Stomach smooth muscle (tissue), 2 donors: ENCODE measurements around the gene TAPBP.
"Not testable (repeated sequence)": the region's sequence is repeated elsewhere in the genome, so short reads cannot be mapped to it uniquely, and the experiment has no call there.

Experiments used
- H3K27ac ChIP-seq: one replicate; pipeline ENCODE4 v1.7.0; 2013; ENCODE audit warnings: mild to moderate bottlenecking, low read length, inconsistent platforms
- H3K27me3 ChIP-seq, 2 donors: one replicate each; pipeline ENCODE4 v1.7.0; 2013; ENCODE audit warnings: low read length in 2 of 2; ENCODE audit not compliant: insufficient read depth in 2 of 2, control insufficient read depth in 1 of 2
- H3K36me3 ChIP-seq, 2 donors: one replicate each; pipeline ENCODE4 v1.7.0; 2013; ENCODE audit warnings: low read length in 2 of 2; ENCODE audit not compliant: control insufficient read depth in 2 of 2, insufficient read depth in 2 of 2
- H3K4me1 ChIP-seq: one replicate; pipeline ENCODE4 v1.7.0; 2013; ENCODE audit warnings: low read length; ENCODE audit not compliant: control insufficient read depth, insufficient read depth
- H3K4me3 ChIP-seq, 2 donors: one replicate each; pipeline ENCODE4 v1.7.0; 2013; ENCODE audit warnings: low read length in 2 of 2
- H3K9ac ChIP-seq, 2 donors: one replicate each; pipeline ENCODE4 v1.7.0; 2013; ENCODE audit warnings: low read length in 2 of 2, mild to moderate bottlenecking in 1 of 2
- H3K9me3 ChIP-seq, 2 donors: one replicate each; pipeline ENCODE4 v1.7.0; 2013; ENCODE audit warnings: low read length in 2 of 2; ENCODE audit not compliant: control insufficient read depth in 2 of 2
- donor health status: healthy.
- donor health status: Pancreatic carcinoma.

Gene TAPBP

GRCh38 chr6:33343606-33343952, 29.7 kb upstream of the TAPBP start:
- not testable (repeated sequence) for H3K4me1 ChIP-seq, H3K36me3 ChIP-seq, H3K27ac ChIP-seq, H3K4me3 ChIP-seq, H3K27me3 ChIP-seq, H3K9ac ChIP-seq, H3K9me3 ChIP-seq

DNA sequence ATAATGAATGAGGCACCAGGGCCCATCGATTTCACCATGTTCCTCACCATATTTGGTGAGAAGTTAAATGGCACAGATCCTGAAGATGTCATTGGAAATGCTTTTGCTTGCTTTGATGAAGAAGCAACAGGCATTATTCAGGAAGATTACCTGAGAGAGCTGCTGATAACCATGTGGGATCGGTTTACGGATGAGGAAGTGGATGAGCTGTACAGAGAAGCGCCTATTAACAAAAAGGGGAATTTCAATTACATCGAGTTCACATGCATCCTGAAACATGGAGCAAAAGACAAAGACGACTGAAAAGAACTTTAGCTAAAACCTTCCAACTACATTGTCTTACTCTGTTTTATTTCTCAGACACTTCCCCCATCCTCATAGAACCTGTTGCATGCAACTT, 25.3 kb upstream of the TAPBP start:
- H3K4me3 ChIP-seq, result no peak overlapping the region
- H3K9me3 ChIP-seq, result no peaks in the 10 kb centered on the region
- H3K9ac ChIP-seq, result no peak overlapping the region
- H3K4me1 ChIP-seq, result no peaks in the 10 kb centered on the region
- no peak overlapping the region for H3K27ac ChIP-seq
- no peaks in the 10 kb centered on the region for H3K36me3 ChIP-seq
- no peaks in the 10 kb centered on the region for H3K27me3 ChIP-seq

- Histone ChIP-seq H3K27ac (no peak overlapping the region), H3K9me3 (no peaks in the 10 kb centered on the region), H3K27me3 (no peaks in the 10 kb centered on the region), H3K4me3 (no peak overlapping the region), H3K4me1 (no peaks in the 10 kb centered on the region), H3K9ac (no peak overlapping the region), H3K36me3 (no peaks in the 10 kb centered on the region)
Observed at GRCh38 chr6:33336495-33336894, 22.6 kb upstream of the TAPBP start.

GRCh38 chr6:33335916-33336315, 22.0 kb upstream of the TAPBP start:
- no peaks in the 10 kb centered on the region for H3K36me3 ChIP-seq
- no peak overlapping the region for H3K9ac ChIP-seq
- H3K9me3 ChIP-seq, result no peaks in the 10 kb centered on the region
- H3K27ac ChIP-seq, result no peak overlapping the region
- no peak overlapping the region for H3K4me3 ChIP-seq
- no peaks in the 10 kb centered on the region for H3K27me3 ChIP-seq
- H3K4me1 ChIP-seq, result no peaks in the 10 kb centered on the region

GRCh38 chr6:33333666-33334065, 19.8 kb upstream of the TAPBP start:
- no peaks in the 10 kb centered on the region for H3K4me1 ChIP-seq
- no peaks in the 10 kb centered on the region for H3K9me3 ChIP-seq
- no peaks in the 10 kb centered on the region for H3K36me3 ChIP-seq
- no peak overlapping the region for H3K27ac ChIP-seq
- H3K9ac ChIP-seq, result no peak overlapping the region
- H3K27me3 ChIP-seq, result no peaks in the 10 kb centered on the region
- no peak overlapping the region for H3K4me3 ChIP-seq

DNA sequence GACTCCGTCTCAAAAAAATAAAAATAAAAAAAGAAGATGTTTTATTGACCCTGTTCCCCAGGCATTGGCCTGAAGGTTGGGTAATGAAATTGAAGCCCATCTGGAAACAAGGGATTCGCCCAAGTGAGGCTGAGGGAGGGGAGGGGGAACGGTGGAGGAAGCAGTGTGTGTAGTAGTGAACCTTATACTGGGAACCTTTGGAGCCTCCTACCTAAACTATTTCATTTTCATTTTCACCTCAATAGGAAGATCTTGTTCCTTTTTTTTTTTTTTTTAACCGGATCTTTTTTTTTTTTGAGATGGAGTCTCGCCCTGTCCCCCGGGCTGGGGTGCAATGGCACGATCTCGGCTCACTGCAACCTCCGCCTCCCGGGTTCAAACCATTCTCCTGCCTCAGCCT, 16.9 kb upstream of the TAPBP start:
- no peaks in the 10 kb centered on the region for H3K36me3 ChIP-seq
- no peak overlapping the region for H3K27ac ChIP-seq
- no peak overlapping the region for H3K9ac ChIP-seq
- H3K9me3 ChIP-seq, result no peaks in the 10 kb centered on the region
- H3K4me3 ChIP-seq, result no peak overlapping the region
- H3K27me3 ChIP-seq, result no peaks in the 10 kb centered on the region
- no peaks in the 10 kb centered on the region for H3K4me1 ChIP-seq

DNA sequence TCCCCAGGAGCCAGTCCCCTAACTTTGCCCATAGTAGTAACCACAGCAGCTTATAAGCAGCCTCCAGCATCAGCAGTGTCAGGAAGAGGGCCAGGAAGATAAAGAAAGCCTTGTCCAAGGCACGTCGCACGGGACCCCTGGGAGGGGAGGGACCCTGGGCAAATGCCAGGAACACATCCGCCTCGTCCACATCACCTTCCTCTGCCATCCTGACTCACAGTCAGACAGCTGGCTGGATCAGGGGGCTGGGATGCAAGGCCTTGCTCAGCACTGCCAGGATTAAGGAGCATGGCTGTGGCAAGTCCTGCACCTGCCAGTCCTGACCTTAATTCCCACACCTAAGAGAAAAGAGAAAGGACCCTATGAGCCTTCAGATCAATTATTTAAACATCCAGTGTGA, 15.2 kb upstream of the TAPBP start:
- no peak overlapping the region for H3K4me3 ChIP-seq
- H3K9ac ChIP-seq, result no peak overlapping the region
- no peaks in the 10 kb centered on the region for H3K9me3 ChIP-seq
- peaks cover 1% of the 10 kb centered on the region for H3K4me1 ChIP-seq
- H3K27me3 ChIP-seq, result no peaks in the 10 kb centered on the region
- H3K27ac ChIP-seq, result no peak overlapping the region
- H3K36me3 ChIP-seq, result no peaks in the 10 kb centered on the region

DNA sequence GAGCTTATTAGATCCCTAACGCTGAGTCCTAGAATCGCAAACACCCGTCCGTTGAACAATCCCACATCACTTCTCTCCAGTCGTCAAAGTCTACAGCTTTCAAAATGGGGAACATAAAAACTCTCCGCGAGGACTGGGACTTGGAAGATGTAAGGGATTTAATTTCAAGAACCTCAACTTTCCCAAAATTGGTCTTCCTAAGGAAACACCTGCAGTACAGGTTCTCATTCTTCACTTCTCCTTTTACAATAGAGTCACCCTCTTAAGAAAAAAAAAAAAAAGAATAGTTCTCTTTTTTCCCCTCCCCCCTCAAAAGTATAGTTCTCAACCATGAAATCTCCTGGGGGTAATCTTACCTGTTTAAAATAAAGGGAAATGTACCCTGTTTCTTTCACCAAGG, 10.2 kb upstream of the TAPBP start:
- peak overlapping the region; percentile 82 to 90 for H3K4me3 ChIP-seq

DNA sequence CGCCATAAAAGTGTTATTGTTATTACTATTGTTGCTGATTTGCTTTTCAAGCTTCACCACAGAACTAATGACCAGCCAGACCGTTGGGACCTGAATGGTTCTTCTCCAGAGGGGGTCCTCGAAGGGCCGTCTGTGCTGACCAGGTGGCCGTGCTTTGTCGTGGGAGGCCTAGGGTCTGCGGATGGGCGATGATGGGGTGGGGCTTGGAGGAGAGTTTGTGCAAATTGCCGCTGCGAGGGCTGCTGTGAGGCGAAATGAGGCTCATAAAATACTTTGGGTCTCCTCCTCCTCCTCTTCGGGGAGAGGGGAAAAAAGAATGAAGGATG, 9.7 kb upstream of the TAPBP start:
- Histone ChIP-seq H3K27me3 (no peaks in the 10 kb centered on the region), H3K9ac (peak overlapping the region; percentile 85 to 92), H3K36me3 (peaks cover 21 to 24% of the 10 kb centered on the region in 2 donors), H3K4me3 (peak overlapping the region; percentile 82 to 90), H3K9me3 (no peaks in the 10 kb centered on the region), H3K27ac (peak overlapping the region; percentile 82), H3K4me1 (peaks cover 38% of the 10 kb centered on the region)

More for the DNA sequence above, 10.2 kb upstream of the TAPBP start:
- Histone ChIP-seq H3K9ac (peak overlapping the region; percentile 85 to 92), H3K27ac (peak overlapping the region; percentile 82), H3K36me3 (peaks cover 18 to 19% of the 10 kb centered on the region in 2 donors), H3K27me3 (no peaks in the 10 kb centered on the region), H3K9me3 (no peaks in the 10 kb centered on the region), H3K4me1 (peaks cover 34% of the 10 kb centered on the region)

- peak overlapping the region in 1 of 2 donors; percentile 90 for H3K4me3 ChIP-seq
- peaks cover 52% of the 10 kb centered on the region for H3K4me1 ChIP-seq
- no peaks in the 10 kb centered on the region for H3K9me3 ChIP-seq
- no peak overlapping the region for H3K27ac ChIP-seq
- no peak overlapping the region for H3K9ac ChIP-seq
- H3K27me3 ChIP-seq, result no peaks in the 10 kb centered on the region
- peaks cover 21 to 25% of the 10 kb centered on the region in 2 donors for H3K36me3 ChIP-seq
Observed at GRCh38 chr6:33321227-33321626, 7.3 kb upstream of the TAPBP start.

- peaks cover 53% of the 10 kb centered on the region for H3K4me1 ChIP-seq
- no peak overlapping the region for H3K4me3 ChIP-seq
- H3K27ac ChIP-seq, result peak overlapping the region; percentile 41
- H3K27me3 ChIP-seq, result no peaks in the 10 kb centered on the region
- H3K9me3 ChIP-seq, result no peaks in the 10 kb centered on the region
- peak overlapping the region in 1 of 2 donors; percentile 58 for H3K9ac ChIP-seq
- H3K36me3 ChIP-seq, result peaks cover 21 to 25% of the 10 kb centered on the region in 2 donors
Observed at GRCh38 chr6:33320315-33321181, 6.7 kb upstream of the TAPBP start.
